Activated CD8-positive, alpha-beta memory T cell treated with anti-CD3 and anti-CD28 coated beads, Interleukin-2, amount 50 U/mL, for 4 hours (primary cell): Measurements from ENCODE around the gene MARCHF10.

Source experiments
- DNase-seq: peaks from one replicate; pipeline ENCODE4 v3.0.0-alpha.2; 2020

MARCHF10 gene

DNA sequence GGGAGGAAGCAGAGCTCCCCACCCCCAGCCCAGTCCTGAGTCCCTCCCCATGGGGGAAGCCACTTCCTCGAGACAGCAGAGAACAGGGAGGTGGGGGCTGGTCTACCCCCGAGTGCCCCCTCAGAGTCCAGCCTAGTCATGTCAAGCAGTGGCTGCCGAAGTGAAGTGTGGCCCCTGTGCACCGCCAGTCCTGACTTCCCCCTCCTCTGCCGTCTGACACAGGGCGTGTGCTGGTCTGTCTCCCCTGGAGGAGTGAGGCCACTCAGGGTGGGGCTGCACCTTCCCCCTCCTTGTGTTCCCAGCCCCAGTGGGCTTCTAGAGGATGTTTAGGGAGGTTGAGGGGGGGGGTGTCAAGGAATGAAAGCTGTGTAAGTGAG, 133.8 kb downstream of the MARCHF10 start:
- no peak for DNase-seq

DNA sequence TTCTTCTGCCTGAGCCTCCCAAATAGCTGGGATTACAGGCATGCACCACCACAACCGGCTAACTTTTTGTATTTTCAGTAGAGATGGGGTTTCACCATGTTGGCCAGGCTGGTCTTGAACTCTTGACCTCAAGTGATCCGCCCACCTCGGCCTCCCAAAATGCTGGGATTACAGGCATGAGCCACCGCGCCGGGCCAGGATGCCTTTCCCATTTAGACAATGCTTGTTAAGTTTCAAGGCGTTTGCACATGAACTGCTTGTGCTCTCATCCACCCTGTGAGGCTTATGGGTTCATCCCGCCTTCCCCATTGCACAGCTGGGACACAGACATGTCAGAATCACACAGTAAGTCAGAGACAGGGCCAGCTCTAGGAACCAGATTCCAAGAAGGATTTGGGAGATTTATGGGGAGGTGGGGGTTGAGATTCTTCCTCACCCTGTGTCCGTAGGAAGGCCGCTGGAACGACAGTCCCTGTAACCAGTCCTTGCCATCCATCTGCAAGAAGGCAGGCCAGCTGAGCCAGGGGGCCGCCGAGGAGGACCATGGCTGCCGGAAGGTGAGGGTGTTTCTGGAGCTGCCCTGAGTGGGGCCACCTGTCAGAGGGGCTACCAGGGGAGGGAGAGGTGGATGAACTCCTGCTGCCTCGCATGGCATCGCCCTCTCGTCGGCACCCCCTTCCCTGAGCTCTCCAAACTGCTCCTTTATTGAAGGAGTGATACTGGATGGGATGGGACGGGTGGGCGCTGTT, 134.3 kb downstream of the MARCHF10 start:
- DNase-seq = no peak

DNA sequence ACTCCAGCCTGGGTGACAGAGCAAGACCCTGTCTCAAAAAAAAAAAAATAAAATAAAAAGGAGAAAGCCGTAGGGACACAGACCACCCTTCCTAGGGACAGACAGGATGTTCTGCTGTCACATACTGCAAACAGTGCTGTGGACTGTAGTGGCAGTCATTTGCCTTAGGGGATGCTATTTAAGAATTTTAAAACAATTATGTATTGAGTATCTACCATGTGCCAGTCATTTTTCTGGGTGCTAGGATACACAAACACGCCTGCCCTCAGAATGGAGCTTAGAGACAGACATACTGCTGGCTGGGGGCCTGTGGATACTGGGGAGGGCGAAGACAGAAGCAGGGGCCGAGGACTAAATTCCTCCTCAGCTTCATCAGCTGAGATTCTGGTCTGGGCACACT, 135.2 kb downstream of the MARCHF10 start:
- no peak for DNase-seq

DNA sequence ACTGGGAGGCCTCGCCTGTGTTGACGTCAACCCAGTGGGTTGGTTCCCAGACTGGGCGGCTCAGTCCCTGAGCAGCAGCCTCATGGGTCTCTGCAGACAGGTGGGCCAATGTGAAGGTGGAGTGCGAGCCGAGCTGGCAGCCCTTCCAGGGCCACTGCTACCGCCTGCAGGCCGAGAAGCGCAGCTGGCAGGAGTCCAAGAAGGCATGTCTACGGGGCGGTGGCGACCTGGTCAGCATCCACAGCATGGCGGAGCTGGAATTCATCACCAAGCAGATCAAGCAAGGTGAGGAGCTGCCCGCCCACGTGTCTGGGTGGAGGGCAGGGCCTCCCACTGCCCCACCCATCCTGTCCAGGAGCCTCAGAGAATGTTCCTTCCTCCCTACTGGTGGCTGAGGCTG, 136.6 kb downstream of the MARCHF10 start:
- no peak for DNase-seq

DNA sequence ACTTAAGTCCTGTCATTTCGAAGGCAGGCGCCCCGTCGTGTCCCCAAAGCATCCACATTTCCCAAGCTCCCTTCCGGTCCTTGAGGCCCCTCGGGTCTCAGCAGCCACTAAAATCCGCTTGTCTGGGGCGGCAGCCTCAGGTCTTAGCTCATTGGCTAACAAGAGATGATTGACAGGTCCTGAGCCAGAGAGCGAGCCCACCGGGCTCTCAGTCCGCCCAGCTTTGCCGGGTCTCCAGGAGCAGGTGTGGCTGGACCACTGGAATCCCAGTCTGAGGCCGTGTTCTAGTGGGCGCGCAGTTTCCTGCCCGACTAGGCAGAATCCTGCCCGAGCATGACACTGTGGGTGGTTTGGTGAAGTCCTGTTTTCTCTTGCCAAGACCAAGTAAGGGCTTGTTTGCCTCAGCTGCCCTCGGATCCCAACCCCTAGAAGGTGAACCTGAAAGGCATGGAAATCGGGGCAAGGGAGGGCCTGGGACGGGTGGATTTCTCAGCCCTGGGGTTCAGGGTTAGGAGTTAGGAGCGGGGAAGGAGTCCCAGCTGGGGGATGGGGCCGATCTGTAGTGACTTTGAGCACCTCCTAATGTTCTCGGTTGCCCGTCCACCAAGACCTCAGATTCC, 137.8 kb downstream of the MARCHF10 start:
- no peak for DNase-seq

DNA sequence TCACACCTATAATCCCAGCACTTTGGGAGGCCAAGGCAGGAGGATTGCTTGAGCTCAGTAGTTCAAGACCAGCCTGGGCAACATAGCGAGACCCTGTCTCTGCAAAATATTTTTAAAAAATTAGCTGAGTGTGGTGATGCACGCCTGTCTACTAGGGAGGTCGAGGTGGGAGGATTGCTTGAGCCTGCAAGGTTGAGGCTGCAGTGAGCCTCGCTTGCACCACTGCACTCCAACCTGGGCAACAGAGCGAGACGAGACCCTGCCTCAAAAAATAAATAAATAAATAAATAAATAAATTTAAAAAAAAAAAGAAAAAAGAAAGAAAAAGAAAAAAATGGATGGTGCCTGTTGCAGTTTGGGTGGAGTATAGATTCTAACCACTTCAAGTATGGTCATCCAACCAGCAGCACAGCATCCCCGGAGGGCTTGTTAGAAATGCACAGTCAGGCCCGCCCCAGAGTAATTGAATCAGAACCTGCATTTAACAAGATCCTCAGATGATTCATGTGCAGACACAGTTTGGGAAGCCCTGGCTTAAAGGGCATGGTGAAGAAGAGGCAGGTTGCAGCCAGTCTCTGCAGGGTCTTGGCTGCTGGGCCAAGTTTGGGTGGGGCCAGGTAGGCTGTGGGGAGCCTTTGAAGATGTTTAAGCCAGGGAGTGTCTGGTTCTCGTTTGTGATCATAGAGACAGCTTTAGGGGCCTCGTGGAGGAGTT, 139.9 kb downstream of the MARCHF10 start:
- DNase-seq = no peak

DNA sequence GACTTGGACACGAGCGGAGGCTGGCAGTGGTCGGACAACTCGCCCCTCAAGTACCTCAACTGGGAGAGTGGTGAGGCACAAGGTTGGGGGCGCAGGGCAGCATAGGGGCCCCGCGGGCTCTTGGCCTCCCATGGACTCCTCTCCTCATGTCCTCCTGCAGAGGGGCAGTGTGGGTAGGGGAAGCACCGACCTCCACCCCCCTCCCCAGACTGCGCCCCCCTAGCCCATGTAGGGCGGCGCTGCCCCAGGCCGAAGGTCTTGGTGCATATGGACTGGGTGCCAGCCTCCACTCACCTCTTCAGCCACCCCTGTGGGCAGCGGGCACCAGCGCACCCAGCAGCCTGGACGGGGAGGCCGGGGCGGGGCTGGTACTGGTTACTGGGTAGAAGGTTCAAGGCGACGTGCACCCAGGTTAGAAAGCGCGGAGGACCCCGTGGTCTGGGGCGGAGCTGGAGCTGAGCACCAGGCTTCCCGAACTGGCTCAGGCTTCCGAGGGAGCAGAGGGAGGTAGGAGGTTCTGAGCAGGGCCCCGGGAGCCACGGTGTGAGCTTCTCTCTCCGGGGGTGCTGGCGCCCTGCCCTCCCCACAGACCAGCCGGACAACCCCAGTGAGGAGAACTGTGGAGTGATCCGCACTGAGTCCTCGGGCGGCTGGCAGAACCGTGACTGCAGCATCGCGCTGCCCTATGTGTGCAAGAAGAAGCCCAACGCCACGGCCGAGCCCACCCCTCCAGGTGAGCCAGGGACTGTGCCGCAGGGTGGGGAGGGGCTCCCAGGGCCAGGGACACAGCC, 141.1 kb downstream of the MARCHF10 start:
- no peak for DNase-seq

DNA sequence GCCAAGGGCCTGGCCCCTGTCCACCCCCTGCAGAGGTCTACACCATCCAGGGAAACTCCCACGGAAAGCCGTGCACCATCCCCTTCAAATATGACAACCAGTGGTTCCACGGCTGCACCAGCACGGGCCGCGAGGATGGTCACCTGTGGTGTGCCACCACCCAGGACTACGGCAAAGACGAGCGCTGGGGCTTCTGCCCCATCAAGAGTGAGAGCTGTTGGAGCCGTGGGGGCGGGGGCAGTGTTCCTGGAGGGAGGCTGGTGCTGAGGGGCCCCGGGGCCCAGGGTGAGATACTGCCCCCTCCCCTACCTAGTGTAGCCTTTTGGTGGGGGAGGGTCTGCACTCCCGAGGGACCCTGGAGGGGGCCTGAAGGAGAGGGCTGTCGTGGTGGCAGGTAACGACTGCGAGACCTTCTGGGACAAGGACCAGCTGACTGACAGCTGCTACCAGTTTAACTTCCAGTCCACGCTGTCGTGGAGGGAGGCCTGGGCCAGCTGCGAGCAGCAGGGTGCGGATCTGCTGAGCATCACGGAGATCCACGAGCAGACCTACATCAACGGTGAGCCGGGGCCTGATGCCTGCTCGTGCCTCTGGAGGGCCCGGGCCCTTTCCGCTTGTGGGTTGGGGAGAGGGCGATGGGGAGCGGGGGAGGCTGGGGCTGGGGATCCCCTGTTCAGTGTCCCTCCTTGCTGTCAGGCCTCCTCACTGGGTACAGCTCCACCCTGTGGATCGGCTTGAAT, 141.9 kb downstream of the MARCHF10 start:
- DNase-seq = no peak

DNA sequence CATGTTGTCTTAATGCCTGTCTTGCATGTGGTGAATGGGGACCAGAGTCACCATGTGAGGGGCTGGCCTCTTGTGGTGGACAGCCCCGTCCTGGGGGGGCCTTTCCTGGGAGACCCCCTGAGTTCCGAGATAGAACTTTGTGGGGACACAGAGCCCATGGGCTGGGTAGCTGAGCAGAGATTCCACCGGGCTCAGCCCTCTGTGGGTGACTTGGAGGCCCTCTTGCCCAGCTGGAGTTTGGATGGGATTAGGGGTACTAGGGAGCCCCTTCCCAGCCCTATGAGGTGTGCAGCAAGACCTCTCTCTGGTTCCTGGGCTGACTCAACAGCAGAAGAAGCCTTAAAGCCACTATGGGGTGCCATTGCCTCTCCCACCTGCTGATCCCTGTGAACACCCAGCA, 142.5 kb downstream of the MARCHF10 start:
- no peak for DNase-seq

DNA sequence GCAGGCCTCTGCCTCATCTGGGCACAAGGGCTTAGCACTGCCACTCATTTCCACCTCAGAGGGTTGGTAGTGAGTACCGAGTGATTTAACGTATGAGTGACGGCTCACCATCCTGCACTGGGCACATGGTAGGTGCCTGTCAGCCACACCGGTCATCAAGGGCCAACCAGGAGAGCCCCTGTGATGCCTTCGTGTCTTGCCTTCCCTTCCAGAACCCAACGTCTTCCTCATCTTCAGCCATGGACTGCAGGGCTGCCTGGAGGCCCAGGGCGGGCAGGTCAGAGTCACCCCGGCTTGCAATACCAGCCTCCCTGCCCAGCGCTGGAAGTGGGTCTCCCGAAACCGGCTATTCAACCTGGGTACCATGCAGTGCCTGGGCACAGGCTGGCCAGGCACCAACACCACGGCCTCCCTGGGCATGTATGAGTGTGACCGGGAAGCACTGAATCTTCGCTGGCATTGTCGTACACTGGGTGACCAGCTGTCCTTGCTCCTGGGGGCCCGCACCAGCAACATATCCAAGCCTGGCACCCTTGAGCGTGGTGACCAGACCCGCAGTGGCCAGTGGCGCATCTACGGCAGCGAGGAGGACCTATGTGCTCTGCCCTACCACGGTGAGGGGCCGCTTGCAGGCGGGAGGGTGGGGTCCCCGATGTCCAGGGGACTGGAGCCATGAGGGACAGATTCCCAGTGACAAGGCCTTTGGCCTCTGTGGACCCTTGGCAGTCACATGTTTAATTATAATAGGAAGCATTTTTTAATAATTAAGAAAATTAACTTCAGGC, 143.6 kb downstream of the MARCHF10 start:
- no peak for DNase-seq

DNA sequence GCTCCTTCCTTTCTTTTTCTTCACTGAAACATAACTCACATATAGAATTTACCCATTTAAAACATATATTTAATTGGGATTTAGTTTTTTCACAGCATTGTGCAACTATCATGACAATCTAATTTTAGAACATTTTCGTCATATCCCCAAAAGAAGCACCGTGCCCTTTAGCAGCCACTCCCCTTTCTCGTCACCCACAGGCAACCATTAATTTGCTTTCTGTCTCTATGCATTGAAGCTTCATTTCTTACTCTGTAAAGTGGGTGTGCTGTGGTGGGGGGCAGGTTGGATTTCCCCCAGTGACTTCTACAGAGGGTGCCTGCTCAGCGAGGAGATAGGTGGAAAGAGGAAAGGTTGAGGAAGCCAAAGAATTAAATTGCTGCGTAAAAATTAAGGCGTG, 144.8 kb downstream of the MARCHF10 start:
- DNase-seq = no peak

DNA sequence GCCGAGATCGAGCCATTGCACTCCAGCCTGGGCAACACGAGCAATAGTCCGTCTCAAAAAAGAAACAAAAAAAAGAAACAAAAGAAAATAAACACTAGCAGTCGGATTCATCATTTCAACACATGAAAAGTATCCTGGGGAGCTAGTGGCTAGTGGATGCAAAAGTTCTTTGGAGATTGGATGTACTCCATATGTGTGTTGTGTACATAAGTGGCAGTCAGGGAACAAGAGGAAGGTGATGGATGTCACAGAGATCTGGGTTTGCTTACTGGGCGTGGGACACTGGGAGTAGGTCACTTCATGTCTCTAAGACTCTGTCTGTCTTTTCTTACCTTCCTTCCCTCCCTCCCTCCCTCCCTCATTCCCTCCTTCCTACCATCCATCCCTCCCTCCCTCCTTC, 145.3 kb downstream of the MARCHF10 start:
- DNase-seq = no peak

DNA sequence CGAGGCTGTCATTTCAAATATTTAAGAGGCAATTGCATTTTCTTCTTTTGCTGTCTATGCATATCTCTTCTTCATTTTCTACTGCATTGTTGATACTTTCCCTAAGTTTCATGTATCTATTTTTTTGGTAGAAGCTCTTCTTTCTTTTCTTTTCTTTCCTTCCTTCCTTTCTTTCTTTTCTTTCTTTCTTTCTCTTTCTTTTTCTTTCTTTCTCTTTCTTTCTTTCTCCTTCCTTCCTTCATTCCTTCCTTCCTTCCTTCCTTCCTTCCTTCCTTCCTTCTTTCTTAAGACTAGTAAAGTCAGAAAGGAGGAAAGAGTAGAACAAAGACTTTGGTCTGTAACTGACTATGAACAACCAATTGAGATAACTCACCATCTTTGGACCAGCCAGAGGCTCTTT, 146.8 kb downstream of the MARCHF10 start:
- DNase-seq = no peak

DNA sequence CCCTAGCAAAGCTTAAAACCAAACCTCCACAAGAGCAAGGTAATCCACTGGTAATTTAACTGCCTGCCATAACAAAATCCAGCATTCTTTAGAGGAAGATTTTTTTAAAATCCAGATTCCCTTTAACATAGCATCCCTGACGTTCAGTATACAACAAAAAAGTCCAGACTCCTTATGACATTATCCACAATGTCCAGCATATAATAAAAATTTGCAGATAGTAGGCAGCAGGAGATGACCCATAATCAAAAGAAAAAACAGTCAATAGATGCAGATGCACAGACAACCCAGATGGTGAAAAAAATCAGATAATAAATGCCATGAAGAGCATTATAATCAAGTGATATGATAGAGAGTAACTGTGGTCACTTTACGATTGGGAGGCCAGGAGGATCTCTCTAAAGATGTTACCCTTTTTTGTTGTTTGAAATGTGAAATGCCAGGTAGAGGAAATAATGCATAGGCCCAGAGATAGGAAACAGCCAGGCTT, 147.4 kb downstream of the MARCHF10 start:
- DNase-seq = no peak

DNA sequence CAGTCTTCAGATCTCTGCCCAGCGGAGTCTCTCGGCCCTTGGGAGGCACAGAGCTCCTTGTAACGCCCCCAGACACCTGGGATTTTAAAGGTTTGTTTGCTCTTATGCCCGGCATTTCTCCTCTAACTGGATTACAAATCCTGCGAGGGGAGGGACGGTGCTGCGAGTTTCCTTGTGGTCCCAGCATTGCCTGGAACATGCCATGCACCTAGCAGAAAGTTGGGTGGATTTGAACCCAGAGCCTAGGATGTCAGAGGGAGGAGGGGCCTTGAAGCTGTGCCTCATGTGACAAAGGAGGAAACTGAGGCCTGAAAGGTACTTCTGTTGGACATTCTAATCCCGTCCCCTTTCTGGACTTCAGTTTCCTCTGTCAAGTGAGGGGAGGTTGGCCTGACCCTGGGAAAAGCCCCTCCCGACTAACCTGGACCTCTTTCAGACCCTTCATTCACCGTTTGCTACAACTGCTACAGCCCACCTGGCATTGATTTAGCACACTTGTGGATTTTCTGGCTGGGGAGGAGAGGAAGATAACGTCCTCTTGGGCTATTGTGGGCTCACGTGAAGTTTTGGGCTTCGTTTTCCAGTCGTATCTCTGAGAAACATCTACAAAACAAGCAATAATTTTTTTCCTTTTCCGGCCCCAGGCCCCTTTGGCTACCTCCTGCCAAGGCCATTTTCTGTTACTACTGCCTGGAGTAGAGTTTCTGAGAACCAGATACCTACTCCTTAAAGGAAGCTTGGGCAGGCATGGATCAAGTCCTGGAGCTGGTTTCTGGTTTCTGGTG, 149.8 kb downstream of the MARCHF10 start:
- no peak for DNase-seq

DNA sequence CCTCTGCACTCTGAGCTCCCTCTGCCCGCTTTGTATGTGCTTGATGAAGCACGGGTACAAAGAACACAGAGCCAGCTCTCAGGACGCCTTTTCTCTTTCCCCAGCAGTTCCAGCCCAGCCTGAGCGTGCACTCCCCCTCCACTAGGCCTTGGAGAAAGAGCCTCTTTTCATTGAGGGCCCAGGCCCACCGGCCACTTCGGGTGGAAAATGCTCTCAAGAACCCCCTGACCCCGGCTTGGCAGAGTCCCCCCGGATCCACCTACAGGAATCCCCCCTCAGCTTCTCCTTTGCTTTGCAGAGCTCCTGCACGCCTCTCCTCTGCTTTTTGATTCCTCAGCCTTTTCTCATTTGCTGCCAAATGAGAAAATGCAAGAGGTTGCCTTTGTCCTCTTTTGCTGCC, 150.4 kb downstream of the MARCHF10 start:
- DNase-seq = no peak

DNA sequence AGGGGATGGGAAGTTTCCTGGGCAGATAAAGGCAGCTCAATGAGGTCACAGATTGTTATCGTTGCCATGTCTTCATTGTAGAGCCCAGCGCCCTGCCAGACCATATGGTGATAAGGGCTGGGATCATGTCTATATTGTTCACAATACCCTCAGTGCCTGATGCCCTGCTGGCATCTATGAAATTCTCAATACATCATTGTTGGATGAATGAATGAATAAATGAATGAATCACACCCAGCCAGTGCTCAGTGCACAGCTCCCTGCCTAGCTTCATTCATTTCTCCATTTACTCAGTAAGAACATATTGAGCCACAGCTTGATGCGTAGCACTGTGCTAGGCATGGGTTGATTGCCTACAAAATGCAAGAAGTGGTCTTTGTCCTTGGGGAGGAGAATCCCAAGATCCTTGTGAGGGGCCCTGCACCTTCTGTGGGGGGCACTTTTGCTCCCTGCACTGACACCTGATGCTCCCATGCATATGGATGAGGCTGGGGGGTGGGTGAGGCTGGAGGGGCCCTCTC, 150.9 kb downstream of the MARCHF10 start:
- DNase-seq = no peak

DNA sequence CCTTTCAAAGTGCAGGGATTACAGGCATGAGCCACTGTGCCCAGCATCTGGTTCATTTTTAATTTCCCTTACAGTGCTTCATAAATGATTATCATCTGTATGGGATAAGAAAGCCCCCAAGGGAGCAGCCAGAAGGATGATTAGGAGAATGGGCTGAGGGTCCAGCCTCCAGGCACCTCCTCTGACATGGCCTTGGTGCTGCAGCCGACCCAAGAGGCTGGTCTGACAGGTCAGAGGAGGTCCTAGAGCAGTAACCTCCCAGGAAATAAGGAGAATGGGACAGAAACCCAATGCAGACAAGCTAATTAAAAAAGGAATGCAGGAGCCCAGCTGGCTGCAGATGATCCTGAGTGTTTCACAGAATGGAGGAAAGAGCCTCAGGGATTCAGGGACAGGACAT, 151.7 kb downstream of the MARCHF10 start:
- no peak for DNase-seq

DNA sequence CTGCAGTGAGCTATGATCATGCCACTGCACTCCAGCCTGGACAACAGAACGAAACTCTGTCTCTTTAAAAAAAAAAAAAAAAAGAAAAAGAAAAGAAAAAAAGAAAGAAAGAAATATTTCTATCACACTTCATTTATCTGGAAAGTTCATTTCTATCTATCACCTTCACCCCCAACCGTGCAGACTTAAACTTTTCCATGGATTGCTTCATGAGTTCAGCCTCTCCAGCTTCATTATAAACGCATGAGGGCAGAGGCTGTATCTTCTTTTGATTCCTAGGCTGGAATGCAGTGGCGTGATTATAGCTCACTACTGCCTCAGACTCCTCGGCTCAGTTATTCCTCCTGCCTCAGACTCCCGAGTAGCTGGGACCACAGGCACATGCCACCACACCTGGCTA, 152.5 kb downstream of the MARCHF10 start:
- no peak for DNase-seq
